GM04504 (cell line): ENCODE data around the gene DPYSL4.

Source experiments
- DNase-seq: peaks from one replicate; pipeline ENCODE4 v3.0.0-alpha.2; 2012; ENCODE audit warnings: low read depth

The DPYSL4 gene

DNA sequence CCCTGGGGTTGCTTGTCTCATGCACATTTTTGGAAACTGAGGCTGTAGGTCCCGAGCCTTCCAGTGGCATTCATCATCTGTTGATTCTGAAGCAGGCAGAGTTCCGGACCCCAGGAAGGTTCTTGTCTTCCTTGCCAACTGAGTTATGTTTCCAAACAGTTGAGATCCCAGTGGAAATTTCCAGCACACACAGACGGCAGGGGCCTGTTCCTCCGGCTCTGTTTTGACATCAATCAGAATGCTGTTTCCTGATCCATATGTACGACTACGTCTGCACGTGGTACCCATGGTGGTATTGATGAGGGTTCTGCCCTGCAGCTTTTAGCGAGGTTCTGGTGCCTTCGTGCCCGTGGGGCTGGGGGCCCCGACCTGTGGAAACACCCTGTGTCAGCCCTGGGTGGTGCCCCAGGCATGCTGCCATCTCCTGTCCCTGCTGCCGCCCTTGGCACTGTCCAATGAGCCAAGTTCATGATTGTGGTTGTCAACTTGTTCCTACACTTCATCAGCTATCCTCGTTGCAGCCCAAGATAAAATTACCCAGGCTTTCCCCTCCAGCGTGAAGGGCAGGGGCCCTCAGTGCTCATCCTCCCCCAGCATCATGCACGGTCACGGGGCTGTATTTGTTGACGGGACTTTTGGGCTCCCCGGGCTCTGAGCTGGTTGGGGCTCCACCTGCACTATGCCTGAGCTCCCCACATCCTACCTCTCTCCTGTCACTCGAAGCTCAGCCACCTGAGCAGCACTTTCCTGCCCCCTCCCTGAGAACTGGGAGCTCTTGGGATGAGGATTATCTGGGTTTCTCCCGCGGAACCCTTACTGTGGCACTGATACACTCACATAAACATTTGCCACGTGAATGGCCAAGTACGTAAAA is 7.8 kb upstream of the DPYSL4 start:
- no peak for DNase-seq

DNA sequence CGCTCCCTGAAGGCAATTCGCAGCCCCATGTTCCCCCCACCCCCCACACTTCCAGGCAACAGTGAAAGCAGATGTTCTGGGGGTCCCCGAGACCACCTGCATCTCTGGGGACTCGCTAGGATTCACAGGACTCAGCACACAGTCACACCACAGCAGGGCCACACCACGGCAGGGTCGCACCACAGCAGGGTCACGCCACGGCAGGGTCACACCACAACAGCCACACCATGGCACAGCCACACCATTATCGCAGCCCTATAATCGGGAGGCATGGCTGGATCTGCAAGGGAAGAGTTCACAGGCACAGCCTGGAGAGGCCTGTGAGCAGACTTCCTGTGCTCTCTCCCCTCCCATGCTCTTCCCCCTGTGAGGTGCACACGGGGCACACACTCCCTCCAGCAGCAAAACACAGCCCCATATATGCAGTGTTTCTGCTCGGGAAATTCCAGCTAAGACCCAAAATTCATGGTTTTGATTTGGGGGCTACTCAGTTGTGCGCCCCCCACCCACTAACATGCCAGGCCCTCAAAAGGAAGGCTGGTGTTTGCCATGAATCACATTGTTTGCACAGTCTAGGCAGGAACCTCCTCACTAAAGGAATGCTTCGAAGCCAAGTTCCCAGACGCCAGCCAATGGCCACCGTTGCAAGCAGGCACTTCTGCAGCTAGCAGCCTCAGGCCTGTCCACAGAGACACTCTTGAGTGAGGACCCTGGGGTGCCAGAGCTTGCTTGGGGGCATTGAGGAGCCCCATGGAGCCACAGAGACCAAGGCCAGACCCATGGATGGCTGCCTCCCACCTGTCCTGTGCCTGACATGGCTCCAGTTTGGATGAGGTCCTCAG is 7.0 kb upstream of the DPYSL4 start:
- no peak for DNase-seq

DNA sequence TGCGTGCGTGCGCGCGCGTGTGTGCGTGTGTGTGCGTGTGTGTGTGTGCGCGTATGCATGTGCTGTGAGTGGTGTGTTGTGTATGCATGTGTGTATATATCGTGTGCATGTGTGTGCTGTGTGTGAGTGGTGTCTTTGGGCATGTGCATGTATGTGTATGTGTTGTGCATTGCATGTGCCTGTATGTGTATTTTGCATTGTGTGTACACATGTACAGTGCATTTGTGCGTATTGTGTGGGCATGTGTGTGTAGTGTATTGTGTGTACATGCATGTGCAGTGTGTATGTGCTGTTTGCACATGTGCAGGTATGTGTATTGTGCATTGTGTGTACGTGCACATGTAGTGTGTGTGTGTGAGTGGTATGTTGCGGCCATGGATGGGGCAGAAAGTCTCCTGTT is 6.0 kb upstream of the DPYSL4 start:
- DNase-seq, result no peak

DNA sequence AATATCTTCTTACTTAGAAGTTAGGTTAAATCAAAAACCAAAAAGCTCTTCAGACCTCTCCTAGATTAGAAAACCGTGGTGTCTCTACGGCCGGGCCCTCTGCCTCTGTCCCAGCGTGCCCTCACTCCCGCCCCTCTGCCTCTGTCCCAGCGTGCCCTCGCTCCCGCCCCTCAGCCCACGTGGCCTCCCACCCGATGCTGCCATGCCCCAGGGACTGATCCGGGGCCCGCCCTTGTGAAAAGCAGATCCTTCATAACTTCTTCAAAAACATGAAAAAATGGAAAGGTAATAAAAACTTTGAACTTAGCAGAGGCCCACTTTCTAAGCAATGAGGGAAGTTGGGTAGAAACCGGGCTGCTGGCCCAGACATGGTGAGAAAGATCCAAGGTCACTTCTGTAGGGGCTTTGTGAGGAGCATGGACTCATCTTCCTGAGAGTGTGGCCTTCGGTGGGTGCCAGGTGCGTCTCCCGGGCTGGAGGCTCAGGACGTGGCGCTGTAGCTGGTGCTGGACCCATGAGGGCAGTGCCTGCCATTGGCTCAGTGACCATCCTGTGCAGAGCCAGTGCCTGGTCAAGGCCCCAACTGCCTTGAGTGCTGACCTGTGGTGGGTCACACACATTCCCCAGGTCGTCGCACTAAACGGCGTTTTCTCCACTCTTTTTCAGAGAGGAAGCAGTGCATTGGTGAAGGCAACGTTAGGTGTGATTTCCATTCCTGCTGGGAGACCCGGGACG is 4.9 kb upstream of the DPYSL4 start:
- no peak for DNase-seq

DNA sequence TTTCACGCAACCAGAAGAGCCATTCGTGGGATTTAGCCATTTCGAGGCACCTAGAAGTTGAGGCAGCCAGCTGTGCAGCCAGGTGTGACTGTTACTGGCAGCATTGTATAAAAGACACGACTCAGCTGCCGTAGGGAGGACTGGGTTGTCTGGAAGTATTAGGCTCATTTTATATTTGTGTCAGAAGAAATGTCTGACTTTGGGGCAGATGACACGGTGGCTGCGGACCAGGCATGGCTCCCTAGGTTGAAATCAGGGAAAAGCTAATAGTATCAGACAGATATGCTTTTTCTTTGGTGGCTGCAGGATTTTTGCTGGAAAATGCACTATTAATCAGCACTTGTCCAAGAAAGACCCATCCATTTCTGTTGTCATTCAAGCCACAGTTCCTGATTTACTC is 4.2 kb upstream of the DPYSL4 start:
- no peak for DNase-seq

DNA sequence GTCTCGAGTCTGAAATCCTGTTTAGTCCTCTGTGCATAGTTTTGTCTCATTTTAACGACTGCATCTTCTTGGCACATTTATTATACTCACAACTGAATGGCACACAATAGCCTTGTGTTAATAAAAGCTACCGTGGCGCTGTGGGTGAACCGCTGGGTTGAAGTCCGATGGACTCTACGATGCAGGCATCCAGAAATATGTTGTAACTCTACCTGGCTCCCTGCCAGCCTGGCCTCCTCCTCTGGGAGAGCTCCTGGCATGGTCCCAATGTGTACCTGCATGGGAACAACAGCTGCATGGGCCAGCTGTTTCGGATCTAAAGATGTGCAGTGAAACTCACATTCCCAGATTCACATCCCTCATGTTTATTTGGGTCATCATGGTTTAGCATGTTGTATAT is 3.7 kb upstream of the DPYSL4 start:
- no peak for DNase-seq

DNA sequence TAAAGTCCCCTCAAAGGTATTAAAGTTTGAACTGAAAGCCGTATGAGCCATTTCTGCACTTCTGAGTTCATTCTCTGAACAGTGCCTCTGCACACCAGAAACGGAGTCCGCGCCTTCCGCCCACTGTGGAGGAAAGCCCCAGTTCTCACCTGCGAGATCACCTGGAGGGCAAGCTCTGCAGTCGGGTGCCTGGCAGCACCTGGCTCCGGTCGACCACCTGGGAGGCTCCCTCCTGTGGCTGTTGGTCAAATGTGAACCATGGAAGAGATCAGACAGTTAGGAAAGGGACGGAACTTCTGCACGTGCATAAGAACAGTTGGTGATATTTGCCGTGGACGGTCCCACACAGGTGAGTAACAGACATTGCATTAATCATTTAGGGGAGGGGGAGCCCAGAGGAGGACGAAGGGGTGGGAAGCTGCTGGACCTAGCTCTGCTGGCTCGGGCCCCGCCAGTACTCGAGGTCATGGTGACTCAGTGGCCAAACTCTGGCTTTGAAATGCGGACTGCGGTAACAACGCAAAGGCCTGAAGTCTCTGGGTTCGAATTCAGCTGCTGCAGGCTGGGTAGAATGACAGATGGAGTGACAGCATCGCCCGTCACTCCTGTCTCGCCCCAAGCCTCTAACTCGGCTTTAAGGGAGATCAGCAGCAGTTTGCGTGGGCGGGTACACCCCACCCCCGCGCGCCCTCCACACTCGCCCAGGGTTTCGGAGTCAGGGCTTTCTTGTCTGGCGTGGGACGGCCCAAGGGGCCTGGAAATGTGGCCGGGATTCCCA is 1.7 kb upstream of the DPYSL4 start:
- no peak for DNase-seq

DNA sequence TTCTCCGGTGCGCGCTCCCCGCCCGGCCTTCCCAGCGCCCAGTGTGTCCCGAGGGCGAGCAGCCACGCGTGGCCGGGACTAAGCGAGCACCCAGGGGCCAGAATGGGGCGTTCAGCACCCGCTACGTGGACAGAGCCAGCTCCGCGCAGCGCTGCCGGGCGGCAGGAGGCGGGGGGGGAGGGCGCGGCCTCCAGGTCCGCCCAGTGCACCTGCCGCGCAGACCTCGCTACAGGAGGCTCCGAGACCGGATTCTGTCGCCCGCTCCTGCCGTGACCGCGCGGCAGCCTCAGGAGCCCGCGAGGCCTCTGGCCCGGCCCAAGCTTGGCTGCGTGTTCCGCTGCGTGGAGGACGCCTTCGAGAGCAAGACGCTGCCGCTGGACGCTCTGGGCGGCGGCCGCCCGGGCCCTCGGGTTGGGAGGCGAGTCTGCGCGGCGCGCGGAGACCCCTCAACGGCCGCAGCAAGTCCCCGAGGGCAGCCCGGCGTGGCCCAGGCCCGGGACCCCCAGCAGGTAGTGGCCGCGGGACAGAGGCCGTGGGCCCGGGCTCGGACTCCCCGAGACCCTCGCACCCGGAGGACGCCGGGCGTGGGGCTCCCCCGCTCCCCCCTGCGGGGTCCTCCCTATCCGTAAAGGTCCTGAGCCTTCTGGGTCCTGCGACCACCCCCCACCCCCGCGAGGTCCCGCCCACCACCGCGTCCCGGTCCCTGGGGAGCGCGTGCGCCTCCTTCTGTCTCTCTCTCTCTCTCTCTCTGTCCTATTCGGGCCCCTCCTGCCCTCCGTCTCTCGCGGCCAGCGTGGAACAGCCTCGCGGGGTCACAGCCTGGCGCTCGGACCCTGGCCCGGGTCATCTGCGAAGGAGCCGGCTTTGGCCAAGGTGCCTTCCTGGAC is 904 bp upstream of the DPYSL4 start:
- no peak for DNase-seq

DNA sequence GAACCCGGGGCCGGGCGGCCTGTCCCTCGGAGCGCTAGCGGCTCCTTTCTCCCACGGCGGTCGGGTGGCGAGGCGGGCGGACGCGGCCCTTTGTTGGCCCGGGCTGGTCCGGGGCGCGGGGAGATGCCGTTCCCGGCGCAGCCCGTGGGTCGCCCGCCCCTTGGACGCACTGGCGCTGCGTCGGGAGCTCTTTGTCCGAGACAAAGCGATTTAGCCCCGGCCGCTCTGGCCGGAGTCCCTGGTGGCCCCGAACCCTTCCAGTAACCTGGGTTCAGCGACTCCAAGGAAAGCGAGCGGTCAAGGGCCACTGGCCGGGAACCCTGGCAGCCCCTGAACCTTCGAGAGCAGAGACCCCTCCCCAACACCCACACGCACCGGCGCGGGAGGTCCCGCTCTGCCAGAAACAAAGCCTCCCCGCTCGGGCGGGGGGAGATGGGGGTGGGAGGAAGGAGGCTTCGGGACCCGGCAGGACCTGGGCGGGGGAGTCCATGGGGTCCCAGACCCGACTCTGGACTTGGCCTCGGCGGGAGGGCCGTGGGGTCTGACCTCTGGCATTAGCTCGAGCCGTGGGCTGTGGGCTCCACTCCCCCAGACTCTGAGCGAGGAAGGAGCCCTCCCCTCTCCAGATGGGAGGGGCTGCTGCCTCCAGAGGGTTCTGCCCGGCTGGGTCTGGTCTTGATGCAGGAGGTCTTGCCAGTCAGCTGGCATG is 836 bp downstream of the DPYSL4 start:
- DNase-seq, result no peak

DNA sequence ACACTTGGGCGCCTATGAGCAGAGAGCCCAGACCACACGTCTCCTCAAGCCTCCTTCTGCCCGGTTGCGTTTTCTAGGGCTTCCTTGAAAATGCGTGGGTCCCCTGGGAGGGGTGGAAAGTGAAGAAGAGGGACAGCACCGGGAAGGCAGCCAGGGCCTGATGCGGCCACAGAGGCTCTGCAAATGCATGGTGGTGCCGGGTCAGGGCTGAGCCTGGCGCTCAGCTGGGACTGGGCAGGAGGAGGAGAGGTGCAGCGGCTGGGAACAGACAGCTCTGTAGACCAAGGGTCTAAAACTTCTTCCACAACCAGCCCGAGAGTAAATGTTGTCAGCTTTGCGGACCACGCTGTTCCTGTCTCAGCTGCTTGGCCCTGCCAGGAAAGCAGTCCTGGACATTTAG is 1.6 kb downstream of the DPYSL4 start:
- no peak for DNase-seq

DNA sequence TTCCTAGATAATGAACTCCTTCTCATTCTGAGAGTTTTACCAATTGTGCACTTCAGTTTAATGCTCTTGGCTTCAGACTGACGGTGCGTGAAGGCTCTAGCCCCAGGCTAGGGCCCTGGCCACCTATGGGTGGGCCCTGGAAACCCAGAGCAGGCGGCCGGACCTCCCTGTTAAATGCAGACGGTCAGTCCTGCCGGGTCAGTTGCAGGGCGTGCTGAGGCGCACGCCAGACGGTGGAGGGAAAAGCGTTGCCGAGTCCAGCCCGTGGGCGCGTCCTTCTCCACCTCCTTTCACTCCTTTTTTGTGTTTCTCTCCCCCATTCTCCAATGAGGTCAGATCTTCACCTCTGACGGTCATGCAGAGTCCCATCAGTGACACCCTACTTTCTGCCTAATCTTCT is 2.3 kb downstream of the DPYSL4 start:
- DNase-seq, result no peak

DNA sequence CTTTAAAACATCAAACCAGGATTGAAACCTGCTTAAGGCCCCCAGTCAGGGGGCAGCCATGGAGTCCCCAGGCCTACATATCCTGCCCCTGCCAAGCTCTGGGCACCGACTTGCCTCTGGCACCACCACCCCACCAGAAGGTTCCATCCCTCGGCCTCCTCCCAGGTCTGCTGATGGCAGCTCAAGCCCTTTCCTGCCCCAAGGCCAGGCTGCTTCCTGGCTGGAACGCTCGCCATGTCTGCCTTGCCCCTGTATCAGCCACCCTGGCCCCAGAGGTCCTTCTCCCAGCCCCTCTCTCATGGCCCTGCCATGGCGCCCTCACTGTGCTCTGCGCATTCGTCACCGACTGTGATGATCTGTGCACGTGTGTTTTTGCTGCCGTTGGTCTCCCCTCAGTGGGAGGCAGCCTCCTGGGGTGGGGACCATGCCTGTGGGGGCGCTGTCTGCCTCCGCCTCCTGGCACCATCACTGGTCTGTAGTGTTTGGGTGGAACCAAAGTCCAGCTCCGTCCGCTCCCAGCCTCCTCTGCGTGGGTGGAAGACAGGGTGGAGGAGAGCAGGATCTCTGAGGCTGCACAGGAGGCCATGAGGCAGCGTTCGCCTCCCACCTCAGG is 3.2 kb downstream of the DPYSL4 start:
- no peak for DNase-seq

DNA sequence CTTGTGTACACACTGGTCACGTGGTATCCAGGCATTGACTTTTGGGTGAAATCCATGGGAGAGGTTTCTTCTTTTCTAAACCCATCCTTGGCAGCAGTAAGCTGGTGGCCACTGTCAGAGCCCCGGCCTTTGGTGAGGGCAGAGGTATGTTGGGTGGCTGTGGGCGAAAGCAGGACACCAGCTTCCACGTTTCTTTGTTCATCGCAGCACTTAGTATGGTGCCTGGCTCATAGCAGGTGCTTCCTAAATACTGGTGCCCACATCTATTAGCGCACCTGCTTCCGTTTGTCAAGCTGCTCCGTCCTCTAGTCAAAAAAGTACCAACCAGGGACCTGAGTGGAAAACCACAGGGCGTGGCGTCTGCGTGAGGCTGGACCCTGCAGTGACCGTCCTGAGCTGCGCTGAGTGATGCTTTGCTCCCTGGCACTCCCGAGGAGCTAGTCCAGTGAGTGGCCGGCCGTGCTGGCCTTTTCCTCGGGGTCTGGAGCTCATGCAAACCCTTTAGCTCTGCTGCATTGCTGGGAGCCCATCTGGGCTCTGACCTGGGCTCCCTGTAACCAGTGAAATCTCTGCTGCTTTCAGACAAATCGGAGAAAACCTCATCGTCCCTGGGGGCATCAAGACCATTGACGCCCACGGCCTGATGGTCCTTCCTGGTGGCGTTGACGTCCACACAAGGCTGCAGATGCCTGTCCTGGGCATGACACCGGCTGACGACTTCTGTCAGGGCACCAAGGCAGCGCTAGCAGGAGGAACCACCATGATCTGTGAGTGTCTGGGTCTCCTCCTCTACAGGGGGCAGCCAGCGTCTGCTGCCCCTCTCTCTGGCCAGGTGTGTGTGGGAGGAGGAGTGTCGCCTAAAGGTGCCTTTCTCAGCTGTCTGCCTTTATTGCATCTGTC is 5.6 kb downstream of the DPYSL4 start:
- no peak for DNase-seq

DNA sequence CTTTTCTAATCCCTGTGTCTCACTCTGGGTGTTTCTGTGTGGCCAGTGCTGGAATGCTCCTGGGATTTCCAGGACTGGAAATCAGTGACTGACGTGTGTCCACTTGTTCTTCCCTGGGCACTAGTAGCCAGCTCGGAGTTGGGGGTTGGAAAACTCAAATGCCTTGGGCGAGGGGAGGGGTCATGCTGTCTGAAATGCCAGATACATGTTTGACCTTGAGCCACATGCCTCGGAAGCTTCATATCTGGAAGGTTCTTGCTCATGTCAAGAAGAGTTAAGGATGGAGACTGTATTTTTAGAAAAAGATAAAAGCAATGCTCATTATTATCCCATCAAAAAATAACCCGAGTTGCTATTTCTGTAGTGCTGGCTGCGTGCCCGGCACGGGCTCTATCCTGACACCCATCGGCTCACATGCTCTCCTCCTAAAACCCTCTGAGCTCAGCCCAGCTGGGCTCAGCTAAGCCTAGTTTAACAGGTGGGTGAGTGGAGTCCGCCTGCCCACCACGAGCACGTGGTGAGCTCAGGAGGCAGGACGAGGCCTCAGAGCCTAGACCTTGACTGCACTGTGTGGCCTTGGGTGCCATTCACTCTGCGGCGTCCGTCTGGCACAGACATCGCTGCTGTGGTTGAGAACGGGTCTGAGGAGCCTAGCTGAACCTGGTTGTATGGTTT is 6.4 kb downstream of the DPYSL4 start:
- DNase-seq, result no peak

DNA sequence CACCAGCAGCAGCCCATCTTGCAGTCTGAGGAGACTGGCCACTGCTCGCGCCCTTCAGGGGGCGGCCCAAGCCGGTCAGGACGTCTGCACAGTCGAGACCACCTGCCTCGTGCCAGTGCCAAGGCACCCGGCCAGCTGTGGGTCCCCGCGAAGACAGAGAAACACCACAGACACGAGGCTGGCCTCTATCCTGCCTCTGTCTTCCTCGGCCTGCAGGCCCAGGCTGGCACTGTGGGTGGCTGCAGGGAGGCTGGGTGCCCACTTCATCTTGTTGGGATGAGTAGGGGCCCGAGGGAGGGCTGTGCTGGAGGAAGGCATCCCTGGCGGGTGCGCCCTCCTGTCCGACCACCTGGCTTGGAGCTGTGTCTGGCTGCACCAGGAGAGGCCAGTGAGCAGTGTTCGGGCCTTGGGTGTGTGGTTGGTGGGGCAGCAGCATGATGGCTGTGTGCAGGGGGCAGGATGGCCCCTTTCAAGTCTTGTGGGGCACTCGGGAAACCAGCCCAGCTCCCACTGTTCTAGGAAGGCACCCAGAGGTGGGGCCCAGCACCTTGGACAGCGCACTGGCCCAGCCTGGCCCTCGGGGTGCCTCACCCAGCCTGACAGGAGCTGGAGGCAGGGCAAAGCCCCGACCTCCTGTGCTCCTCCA is 7.3 kb downstream of the DPYSL4 start:
- DNase-seq, result no peak

DNA sequence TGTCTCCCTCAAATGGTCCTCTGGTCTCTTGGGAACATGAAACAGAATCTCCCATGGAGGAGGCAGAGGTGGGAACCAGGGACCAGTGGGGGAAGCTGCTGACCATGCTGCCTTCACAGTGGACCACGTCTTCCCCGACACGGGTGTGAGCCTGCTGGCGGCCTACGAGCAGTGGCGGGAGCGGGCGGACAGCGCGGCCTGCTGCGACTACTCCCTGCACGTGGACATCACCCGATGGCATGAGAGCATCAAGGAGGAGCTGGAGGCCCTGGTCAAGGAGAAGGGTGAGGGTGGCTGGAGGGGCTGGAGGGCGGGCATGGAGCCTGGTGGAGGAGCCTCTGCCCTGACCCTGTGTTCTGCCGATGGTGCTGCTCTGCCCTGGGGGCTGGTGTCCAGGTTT is 8.0 kb downstream of the DPYSL4 start:
- no peak for DNase-seq

DNA sequence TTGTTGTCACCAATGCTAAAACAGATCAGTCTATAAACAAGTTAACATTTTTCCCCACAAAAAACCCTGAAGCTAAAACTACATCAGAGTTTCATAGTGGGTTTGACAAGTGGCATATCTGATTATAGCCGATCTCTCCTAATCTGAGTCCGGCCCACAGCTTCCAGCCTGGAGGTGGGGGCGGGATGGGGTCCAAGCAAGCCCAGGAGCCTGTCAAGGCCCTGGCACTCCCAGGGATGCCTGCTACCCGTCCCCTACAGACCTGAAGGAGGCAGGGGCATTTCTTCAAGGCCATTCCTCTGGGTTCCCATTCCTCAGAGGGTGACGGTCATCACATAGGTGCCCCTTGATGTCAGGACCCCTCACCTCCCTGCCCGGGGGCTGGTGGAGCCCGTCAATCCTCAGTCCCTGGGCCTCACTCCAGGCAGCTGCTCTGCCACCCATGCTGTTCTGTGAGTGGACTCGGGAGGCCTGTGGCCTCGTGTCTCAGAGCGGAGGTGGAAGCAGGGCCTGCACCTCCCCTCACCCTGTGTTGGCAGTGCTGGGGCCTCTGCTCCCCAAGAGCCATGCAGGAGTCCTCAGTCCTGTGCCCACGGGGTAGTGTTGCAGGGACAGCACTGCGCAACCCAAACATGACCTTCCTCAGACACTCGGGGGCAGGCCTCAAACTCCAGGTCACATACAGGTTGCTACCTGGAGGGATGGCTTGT is 8.8 kb downstream of the DPYSL4 start:
- DNase-seq, result no peak
